Measurements from ENCODE around the gene TAMALIN.

DNA sequence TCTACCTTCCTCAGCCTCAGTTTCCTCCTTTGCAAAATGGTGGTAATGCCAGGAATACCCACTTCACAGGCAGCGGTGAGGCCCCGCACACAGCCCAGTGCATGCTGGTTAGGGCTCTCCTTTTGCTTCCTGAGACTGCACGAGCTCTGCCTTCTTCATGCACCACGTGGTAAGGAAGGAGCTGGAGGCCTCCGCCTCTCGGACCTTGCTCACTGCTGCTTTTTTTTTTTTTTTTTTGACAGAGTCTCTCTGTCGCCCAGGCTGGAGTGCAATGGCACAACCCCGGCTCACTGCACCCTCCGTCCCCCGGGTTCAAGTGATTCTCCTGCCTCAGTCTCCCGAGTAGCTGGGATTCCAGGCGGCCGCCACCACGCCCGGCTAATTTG lies 18.1 kb downstream of the TAMALIN start:
- TF ChIP-seq POLR2A (IDR thresholded peaks at IDR 0.05) = no peak
- TF ChIP-seq, protein P1, sequence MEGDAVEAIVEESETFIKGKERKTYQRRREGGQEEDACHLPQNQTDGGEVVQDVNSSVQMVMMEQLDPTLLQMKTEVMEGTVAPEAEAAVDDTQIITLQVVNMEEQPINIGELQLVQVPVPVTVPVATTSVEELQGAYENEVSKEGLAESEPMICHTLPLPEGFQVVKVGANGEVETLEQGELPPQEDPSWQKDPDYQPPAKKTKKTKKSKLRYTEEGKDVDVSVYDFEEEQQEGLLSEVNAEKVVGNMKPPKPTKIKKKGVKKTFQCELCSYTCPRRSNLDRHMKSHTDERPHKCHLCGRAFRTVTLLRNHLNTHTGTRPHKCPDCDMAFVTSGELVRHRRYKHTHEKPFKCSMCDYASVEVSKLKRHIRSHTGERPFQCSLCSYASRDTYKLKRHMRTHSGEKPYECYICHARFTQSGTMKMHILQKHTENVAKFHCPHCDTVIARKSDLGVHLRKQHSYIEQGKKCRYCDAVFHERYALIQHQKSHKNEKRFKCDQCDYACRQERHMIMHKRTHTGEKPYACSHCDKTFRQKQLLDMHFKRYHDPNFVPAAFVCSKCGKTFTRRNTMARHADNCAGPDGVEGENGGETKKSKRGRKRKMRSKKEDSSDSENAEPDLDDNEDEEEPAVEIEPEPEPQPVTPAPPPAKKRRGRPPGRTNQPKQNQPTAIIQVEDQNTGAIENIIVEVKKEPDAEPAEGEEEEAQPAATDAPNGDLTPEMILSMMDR (IDR thresholded peaks at IDR 0.05) = no peak

Measured in thyroid gland (tissue), 4 donors.